A549 (cell line): ENCODE results near the gene CLEC2B.
A peak's percentile ranks its signal among the peaks of the same experiment; 100 is the strongest.

Experiments used
- BHLHE40 ChIP-seq: IDR thresholded peaks from 2 replicates; pipeline ENCODE4 v1.6.1; 2012; ENCODE audit warnings: low read depth, low read length, inconsistent platforms
- HDAC2 ChIP-seq: fragments of 200-600 bp; sonication (generic); IDR thresholded peaks from 2 replicates; pipeline ENCODE4 v1.6.1; 2016
- JUN ChIP-seq, 2 experiments: fragments of >200 bp; sonication (Bioruptor Twin); formaldehyde crosslinking; IDR thresholded peaks; 2 replicates in 1 of 2; 3 replicates in 1 of 2; pipeline ENCODE4 v1.6.1; 2016 to 2017
- KDM5A ChIP-seq: fragments of 200-600 bp; sonication (generic); IDR thresholded peaks from 2 replicates; pipeline ENCODE4 v1.6.1; 2016; ENCODE audit warnings: antibody characterized with exemption, mild to moderate bottlenecking
- POLR2A ChIP-seq: IDR thresholded peaks from 2 replicates; pipeline ENCODE4 v1.6.1; 2012; ENCODE audit warnings: mild to moderate bottlenecking, low read length
- POLR2AphosphoS2 ChIP-seq: conservative IDR thresholded peaks from 2 replicates; pipeline ENCODE4 v1.6.1; 2012; ENCODE audit warnings: low read length, improper control_type of control experiment, inconsistent platforms
- TF ChIP-seq, protein P1 (sequence below): fragments of >200 bp; sonication (Bioruptor Twin); formaldehyde crosslinking; IDR thresholded peaks from 3 replicates; pipeline ENCODE4 v1.5.1; 2016

- TF ChIP-seq, protein P1, sequence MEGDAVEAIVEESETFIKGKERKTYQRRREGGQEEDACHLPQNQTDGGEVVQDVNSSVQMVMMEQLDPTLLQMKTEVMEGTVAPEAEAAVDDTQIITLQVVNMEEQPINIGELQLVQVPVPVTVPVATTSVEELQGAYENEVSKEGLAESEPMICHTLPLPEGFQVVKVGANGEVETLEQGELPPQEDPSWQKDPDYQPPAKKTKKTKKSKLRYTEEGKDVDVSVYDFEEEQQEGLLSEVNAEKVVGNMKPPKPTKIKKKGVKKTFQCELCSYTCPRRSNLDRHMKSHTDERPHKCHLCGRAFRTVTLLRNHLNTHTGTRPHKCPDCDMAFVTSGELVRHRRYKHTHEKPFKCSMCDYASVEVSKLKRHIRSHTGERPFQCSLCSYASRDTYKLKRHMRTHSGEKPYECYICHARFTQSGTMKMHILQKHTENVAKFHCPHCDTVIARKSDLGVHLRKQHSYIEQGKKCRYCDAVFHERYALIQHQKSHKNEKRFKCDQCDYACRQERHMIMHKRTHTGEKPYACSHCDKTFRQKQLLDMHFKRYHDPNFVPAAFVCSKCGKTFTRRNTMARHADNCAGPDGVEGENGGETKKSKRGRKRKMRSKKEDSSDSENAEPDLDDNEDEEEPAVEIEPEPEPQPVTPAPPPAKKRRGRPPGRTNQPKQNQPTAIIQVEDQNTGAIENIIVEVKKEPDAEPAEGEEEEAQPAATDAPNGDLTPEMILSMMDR, result peak; percentile 65
- TF ChIP-seq POLR2A (no peak), JUN (IDR thresholded peaks at IDR 0.05) (no peak), KDM5A (no peak), BHLHE40 (no peak), POLR2AphosphoS2 (no peak), HDAC2 (no peak)
These were observed 55.0 kb downstream of the CLEC2B start for GRCh38 chr12:9813821-9814798.
